Sciatic nerve (tissue), 2 donors: Measurements from ENCODE around the gene NDNF. TPM values are rescaled to one million over a fixed set of nuclear protein-coding genes. Genes with fewer than 3 reads are reported as not detected.
A peak's percentile ranks its signal among the peaks of the same experiment; 100 is the strongest.

Experiments used
- ATAC-seq: fragments of 200-7000 bp; cut with Tn5 transposase; one replicate; pipeline ENCODE4 v1.9.1; 2020; ENCODE audit warnings: mild to moderate bottlenecking, moderate library complexity
- DNase-seq: peaks from one replicate; pipeline ENCODE4 v3.0.0-alpha.2; 2020; ENCODE audit warnings: low spot score
- intact Hi-C: fragments of 100-400 bp; cut with DNase I; formaldehyde crosslinking; loops from one replicate; pipeline ENCODE4 v1.14.2; 2022
- total RNA-seq: library from RNA; stranded (reverse); fragmentation: NEBNext Ultra II Directional; extraction: Animal tissue kit (Norgen Biotek cat#: 25700); gene quantifications from one replicate; pipeline ENCODE4 v1.2.1, GENCODE V29; 2021
- donor health status: DM: no; HTN: no; CAD: no.
- donor health status: DM: no; HTN: no; CAD: no.

NDNF gene
- 11.8 TPM for total RNA-seq

- intact Hi-C loops, result no loop called here
- ATAC-seq (peak; percentile 86), DNase-seq (peak; percentile 64)
These were observed at the start of gene NDNF for GRCh38 chr4:121072224-121073003. NDNF (minus strand) TSS chr4:121072535; CDS start chr4:121045837, 26,698 bp downstream.

- intact Hi-C loops, result no loop called here
- ATAC-seq, result no peak
- no peak for DNase-seq
These were observed 47.4 kb upstream of the NDNF start for GRCh38 chr4:121119715-121120114.

- ATAC-seq (no peak), DNase-seq (no peak)
- intact Hi-C loops, result no loop called here
These were observed 46.0 kb upstream of the NDNF start for GRCh38 chr4:121118344-121118743.

- ATAC-seq, result no peak
- intact Hi-C loops, result no loop called here
- DNase-seq, result no peak
These were observed 42.4 kb upstream of the NDNF start for GRCh38 chr4:121114756-121115155.

GRCh38 chr4:121112530-121112929 is 40.2 kb upstream of the NDNF start:
- ATAC-seq (no peak), DNase-seq (no peak)
- intact Hi-C loops, result no loop called here

- intact Hi-C loops, result no loop called here
- no peak for DNase-seq
These were observed 36.2 kb upstream of the NDNF start for GRCh38 chr4:121108557-121108956.

GRCh38 chr4:121107507-121107906 is 35.2 kb upstream of the NDNF start:
- intact Hi-C loops, result no loop called here
- no peak for DNase-seq
- no peak for ATAC-seq

More at GRCh38 chr4:121108557-121108956, 36.2 kb upstream of the NDNF start:
- ATAC-seq, result no peak

- ATAC-seq, result no peak
- intact Hi-C loops, result no loop called here
- no peak for DNase-seq
These were observed 27.9 kb upstream of the NDNF start for GRCh38 chr4:121100093-121100775.

GRCh38 chr4:121098266-121098665 is 25.9 kb upstream of the NDNF start:
- intact Hi-C loops, result no loop called here
- ATAC-seq, result no peak
- DNase-seq, result no peak

GRCh38 chr4:121096629-121097028 is 24.3 kb upstream of the NDNF start:
- intact Hi-C loops, result no loop called here
- DNase-seq (no peak), ATAC-seq (no peak)

GRCh38 chr4:121096191-121096590 is 23.9 kb upstream of the NDNF start:
- ATAC-seq, result no peak
- DNase-seq, result no peak
- intact Hi-C loops, result no loop called here

- intact Hi-C loops, result no loop called here
- ATAC-seq (no peak), DNase-seq (no peak)
These were observed 22.1 kb upstream of the NDNF start for GRCh38 chr4:121094297-121094966.

- intact Hi-C loops, result no loop called here
- ATAC-seq (no peak), DNase-seq (no peak)
These were observed 20.9 kb upstream of the NDNF start for GRCh38 chr4:121093261-121093660.

GRCh38 chr4:121091941-121092340 is 19.6 kb upstream of the NDNF start:
- DNase-seq (no peak), ATAC-seq (no peak)
- intact Hi-C loops, result no loop called here

- DNase-seq (no peak), ATAC-seq (no peak)
- intact Hi-C loops, result no loop called here
These were observed 16.5 kb upstream of the NDNF start for GRCh38 chr4:121088867-121089266.

- intact Hi-C loops, result no loop called here
- ATAC-seq, result no peak
- DNase-seq, result no peak
These were observed 7.0 kb upstream of the NDNF start for GRCh38 chr4:121079376-121079775.

GRCh38 chr4:121077496-121077895 is 5.2 kb upstream of the NDNF start:
- intact Hi-C loops, result no loop called here
- ATAC-seq (no peak), DNase-seq (no peak)

- intact Hi-C loops, result no loop called here
- ATAC-seq (no peak), DNase-seq (no peak)
These were observed 4.1 kb upstream of the NDNF start for GRCh38 chr4:121076416-121076815.

- intact Hi-C loops, result no loop called here
- no peak for DNase-seq
- ATAC-seq, result no peak
These were observed 1.5 kb upstream of the NDNF start for GRCh38 chr4:121073672-121074381.
